MM.1S (cell line): ENCODE results near the gene SLC25A26.

ENCODE experiments used
- EZH2phosphoT487 ChIP-seq: fragments of 300-600 bp; sonication (generic); IDR thresholded peaks from 2 replicates; pipeline ENCODE4 v1.6.1; 2018; ENCODE audit warnings: antibody characterized with exemption, low read length
- TF ChIP-seq, protein P1 (sequence below): fragments of 300-600 bp; sonication (generic); IDR thresholded peaks from 2 replicates; pipeline ENCODE4 v1.5.1; 2016; ENCODE audit warnings: antibody characterized with exemption, low read length, mixed read lengths

DNA sequence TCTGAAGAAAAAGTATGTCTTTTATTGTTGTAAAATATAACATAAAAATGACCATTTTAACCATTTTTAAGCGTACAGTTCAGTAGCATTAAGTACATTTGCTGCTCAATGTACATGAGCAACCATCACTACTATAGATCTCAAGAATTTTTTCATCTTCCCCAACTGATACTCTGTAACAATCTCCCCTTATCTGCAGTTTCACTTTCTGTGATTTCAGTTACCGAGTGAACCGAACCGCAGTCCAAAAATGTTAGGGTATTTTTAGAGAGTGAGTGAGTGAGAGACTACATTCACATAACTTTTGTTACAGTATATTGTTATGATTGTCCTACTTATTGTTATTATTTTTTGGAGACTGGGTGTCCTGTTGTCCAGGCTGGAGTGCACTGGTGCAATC is 9.0 kb upstream of the SLC25A26 start:
- TF ChIP-seq, protein P1, sequence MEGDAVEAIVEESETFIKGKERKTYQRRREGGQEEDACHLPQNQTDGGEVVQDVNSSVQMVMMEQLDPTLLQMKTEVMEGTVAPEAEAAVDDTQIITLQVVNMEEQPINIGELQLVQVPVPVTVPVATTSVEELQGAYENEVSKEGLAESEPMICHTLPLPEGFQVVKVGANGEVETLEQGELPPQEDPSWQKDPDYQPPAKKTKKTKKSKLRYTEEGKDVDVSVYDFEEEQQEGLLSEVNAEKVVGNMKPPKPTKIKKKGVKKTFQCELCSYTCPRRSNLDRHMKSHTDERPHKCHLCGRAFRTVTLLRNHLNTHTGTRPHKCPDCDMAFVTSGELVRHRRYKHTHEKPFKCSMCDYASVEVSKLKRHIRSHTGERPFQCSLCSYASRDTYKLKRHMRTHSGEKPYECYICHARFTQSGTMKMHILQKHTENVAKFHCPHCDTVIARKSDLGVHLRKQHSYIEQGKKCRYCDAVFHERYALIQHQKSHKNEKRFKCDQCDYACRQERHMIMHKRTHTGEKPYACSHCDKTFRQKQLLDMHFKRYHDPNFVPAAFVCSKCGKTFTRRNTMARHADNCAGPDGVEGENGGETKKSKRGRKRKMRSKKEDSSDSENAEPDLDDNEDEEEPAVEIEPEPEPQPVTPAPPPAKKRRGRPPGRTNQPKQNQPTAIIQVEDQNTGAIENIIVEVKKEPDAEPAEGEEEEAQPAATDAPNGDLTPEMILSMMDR = no peak
- TF ChIP-seq EZH2phosphoT487 = no peak
